GM06990 (cell line): ENCODE results near the gene GNAQ.

Experiments
- DNase-seq: peaks from one replicate; pipeline ENCODE4 v3.0.0-alpha.2; 2011; ENCODE audit not compliant: insufficient read length; ENCODE audit errors: extremely low read depth
- H3K27me3 ChIP-seq: replicated peaks from 2 replicates; pipeline ENCODE4 v1.6.0; 2011; ENCODE audit warnings: low read length; ENCODE audit not compliant: control insufficient read depth, insufficient read depth
- H3K36me3 ChIP-seq: 2 replicates; pipeline ENCODE4 v1.5.1; 2011; ENCODE audit warnings: low read length; ENCODE audit not compliant: control insufficient read depth, insufficient read depth
- H3K4me3 ChIP-seq: replicated peaks from 2 replicates; pipeline ENCODE4 v1.5.1; 2011; ENCODE audit warnings: low read depth, mild to moderate bottlenecking, control low read depth, low read length
- CTCF ChIP-seq: IDR thresholded peaks from 2 replicates; pipeline ENCODE4 v1.5.1; 2011; ENCODE audit warnings: low read length, control low read depth, mild to moderate bottlenecking, inconsistent platforms; ENCODE audit not compliant: insufficient read depth, poor library complexity, severe bottlenecking

The GNAQ gene

DNA sequence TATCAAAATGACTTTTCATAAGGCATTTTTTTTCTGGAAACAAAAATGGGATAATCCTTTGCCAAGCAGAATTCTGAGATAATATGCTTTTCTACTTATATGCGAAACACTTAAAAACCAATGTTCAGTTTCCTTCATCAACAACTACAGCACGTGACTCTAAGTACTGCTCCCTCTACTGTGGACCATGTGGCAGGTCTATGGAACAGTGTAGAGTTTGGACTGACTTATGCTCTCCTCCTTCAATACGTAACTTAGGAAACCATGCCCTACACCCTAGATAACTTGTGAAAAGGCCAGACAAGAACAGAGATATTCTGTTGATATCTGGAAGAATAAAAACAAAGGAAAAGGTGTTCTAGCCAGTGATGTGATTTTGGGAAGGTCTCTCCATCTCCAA is 272.2 kb downstream of the GNAQ start:
- TF ChIP-seq CTCF: no peak
- Histone ChIP-seq H3K36me3 (no peaks in the 10 kb centered on the region), H3K27me3 (no peaks in the 10 kb centered on the region), H3K4me3 (no peak overlapping the region)
- DNase-seq: no peak

- Histone ChIP-seq H3K4me3 (no peak overlapping the region), H3K36me3 (no peaks in the 10 kb centered on the region), H3K27me3 (no peaks in the 10 kb centered on the region)
- peak; percentile 37 for TF ChIP-seq CTCF
- DNase-seq: no peak
Observed at GRCh38 chr9:77756449-77756848, 275.2 kb downstream of the GNAQ start.

- H3K27me3 ChIP-seq: no peaks in the 10 kb centered on the region
- no peak for TF ChIP-seq CTCF
- H3K4me3 ChIP-seq: no peak overlapping the region
- DNase-seq: no peak
- no peaks in the 10 kb centered on the region for H3K36me3 ChIP-seq
Observed at GRCh38 chr9:77753180-77753579, 278.4 kb downstream of the GNAQ start.

DNA sequence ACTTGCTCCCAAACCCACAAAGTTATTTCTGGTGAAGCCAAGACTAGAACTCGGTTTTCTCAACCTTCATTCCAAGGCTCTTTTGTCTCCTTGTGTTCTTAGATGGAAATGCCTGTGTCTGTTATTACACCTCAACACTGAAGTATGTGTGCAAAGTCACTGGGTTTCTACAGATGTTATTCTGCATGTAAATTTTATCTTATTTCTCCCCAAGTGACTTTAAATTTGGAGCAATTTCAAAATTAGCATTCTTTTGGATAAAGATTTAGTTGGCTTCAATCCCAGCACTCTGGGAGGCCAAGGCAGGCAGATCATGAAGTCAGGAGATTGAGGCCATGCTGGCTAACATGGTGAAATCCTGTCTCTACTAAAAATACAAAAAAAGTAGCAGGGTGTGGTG is 279.1 kb downstream of the GNAQ start:
- no peak overlapping the region for H3K4me3 ChIP-seq
- no peak for TF ChIP-seq CTCF
- DNase-seq: no peak
- no peaks in the 10 kb centered on the region for H3K27me3 ChIP-seq
- H3K36me3 ChIP-seq: no peaks in the 10 kb centered on the region

DNA sequence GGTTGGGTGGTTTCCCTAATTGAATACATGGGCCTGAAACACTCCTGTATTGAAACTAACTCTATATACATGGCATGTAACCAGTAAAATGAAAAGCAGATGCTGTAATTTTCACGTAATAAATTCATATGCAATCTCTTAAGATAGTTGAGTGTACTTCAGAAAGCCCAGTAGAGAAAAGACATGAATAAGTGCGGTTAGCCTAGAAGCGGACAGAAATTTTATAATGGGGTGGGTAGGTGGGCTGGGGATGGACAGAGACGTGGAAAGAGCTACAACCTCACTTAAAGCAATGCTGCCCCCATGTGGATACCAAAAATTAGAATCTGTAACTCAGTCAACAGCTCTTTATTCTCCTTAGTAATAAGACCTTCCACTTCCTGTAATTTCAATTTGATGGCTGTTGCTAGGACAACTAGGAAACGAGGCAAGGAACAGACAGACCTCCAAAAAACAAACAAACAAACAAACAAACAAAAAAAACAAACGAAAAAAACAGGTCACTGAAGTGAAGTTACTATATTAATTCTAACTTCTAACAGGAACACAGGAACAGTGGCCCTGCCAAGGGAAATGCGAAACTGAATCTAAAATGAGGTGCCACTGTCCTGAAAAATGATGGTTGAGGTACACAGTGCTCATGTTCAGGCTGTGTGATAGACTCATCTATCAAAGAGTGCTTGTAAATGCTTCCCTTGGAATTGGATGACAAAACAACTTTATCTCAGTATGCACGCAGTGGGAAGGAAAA is 280.1 kb downstream of the GNAQ start:
- H3K4me3 ChIP-seq: no peak overlapping the region
- no peaks in the 10 kb centered on the region for H3K27me3 ChIP-seq
- peak; percentile 57 for TF ChIP-seq CTCF
- no peaks in the 10 kb centered on the region for H3K36me3 ChIP-seq
- no peak for DNase-seq

- no peaks in the 10 kb centered on the region for H3K27me3 ChIP-seq
- DNase-seq: no peak
- H3K36me3 ChIP-seq: no peaks in the 10 kb centered on the region
- TF ChIP-seq CTCF: no peak
- H3K4me3 ChIP-seq: no peak overlapping the region
Observed at GRCh38 chr9:77750981-77751340, 280.6 kb downstream of the GNAQ start.
